Measurements from ENCODE around the gene CACTIN. TPM values are rescaled to one million over a fixed set of nuclear protein-coding genes. Genes with fewer than 3 reads are reported as not detected.

CACTIN gene
- total RNA-seq, 1 experiment from 2014 or later = 36.3 TPM

DNA sequence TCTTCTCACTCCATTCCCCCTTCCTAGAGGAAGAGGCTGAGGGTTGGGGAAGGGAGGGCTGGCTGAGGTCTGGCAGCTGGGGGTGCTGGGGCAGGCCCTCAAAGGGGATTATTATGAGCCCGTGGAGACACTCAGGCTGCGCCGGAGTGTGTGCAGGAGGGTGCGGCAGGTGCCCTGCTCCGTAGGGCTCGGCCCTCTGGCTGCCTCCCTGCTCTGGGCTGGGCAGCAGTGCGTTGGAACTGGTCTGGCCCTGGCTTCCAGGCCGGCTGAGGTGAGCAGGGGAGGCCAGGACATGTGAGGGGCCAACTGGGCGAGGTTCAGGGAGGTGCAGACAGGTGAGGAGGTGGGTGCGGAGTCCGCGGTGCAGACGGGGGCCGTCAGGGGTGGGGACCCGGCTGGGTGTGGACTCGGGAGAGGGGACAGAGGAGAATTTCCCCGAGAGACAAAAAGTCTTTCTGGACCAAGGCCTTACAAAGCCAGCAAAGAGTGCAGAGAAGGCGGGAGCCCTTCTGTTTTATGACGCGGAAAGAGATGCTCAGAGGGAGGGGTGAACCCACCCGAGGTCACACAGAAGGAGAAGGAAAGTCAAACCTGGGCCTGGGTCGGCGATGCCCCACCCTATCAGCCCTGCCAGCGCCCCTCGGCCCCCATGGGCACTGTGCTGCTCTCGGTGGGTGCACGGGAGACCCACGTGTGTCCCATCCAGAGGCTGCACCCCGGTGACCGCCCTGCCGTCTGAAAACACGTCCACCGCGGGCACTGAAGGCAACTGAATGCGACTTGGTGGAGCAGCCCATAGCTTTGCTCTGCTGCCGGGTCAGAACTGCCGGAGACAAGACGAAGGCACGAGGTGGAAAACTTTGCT is 42.7 kb upstream of the CACTIN start:
- TF ChIP-seq, protein P1, sequence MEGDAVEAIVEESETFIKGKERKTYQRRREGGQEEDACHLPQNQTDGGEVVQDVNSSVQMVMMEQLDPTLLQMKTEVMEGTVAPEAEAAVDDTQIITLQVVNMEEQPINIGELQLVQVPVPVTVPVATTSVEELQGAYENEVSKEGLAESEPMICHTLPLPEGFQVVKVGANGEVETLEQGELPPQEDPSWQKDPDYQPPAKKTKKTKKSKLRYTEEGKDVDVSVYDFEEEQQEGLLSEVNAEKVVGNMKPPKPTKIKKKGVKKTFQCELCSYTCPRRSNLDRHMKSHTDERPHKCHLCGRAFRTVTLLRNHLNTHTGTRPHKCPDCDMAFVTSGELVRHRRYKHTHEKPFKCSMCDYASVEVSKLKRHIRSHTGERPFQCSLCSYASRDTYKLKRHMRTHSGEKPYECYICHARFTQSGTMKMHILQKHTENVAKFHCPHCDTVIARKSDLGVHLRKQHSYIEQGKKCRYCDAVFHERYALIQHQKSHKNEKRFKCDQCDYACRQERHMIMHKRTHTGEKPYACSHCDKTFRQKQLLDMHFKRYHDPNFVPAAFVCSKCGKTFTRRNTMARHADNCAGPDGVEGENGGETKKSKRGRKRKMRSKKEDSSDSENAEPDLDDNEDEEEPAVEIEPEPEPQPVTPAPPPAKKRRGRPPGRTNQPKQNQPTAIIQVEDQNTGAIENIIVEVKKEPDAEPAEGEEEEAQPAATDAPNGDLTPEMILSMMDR (conservative IDR thresholded peaks at IDR 0.05; ENCODE audit: low read depth, low read length) = no peak
- TF ChIP-seq EZH2 (IDR thresholded peaks at IDR 0.05; ENCODE audit: borderline replicate concordance, low read depth, low read length, poor library complexity, severe bottlenecking) = no peak
- BruUV-seq (replicated peaks) = no TSS peak
- CTCF ChIA-PET = no interaction called here

DNA sequence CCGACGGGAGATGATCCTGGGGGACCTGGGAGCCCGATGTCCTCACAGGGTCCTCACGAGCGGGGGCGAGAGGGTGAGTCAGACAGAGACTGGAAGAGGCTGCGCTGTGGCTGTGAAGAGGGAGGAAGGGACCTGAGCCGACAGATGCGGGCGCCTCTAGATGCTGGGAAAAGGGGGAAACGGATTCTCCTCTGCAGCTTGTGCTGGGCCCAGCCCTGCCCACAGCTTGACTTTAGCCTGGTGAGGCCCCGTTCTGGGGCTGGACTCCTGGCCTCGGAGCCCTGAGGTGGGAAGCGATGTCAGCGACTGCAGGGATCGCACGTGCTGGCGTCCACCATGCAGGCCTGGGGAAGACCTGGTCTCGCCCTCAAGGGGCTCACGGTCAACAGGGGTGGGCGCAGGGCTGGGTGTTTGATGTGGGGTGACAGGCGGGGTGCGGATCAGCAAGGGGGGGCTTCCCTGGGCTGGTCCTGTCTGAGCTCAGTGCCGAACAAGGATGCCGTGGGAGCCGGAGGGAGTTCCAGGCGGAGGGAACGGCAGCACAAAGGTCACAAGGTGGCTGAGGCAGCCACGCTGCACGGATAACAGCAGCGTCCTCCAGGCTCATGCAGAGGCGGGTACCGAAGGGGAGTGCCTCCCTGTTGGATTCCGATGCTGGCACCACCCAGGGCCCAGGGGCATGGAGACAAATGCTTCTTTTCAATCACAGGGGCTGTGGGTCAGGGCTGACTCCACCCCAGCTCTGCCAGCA is 41.9 kb upstream of the CACTIN start:
- ChIA-PET POLR2A (ENCODE audit: low non-redundant PET) (no interaction called here), CTCF (no interaction called here)
- DNase-seq (ENCODE audit: low spot score) = no peak
- intact Hi-C loops (cut with micrococcal nuclease; ENCODE audit: unreplicated experiment) = no loop called here
- Histone ChIP-seq H3K27ac (ENCODE audit: low read depth, low read length, poor library complexity, severe bottlenecking) (no peak overlapping the region), H3K9me3 (ENCODE audit: low read depth, low read length, poor library complexity, severe bottlenecking) (no peaks in the 10 kb centered on the region), H3K36me3 (ENCODE audit: insufficient read depth, low read length, poor library complexity, severe bottlenecking) (peaks cover 4% of the 10 kb centered on the region), H3K27me3 (replicated peaks; ENCODE audit: insufficient read depth, low read depth, low read length, poor library complexity) (no peaks in the 10 kb centered on the region), H3K4me1 (ENCODE audit: insufficient read depth, low read length, poor library complexity, severe bottlenecking) (peaks cover 12% of the 10 kb centered on the region), H3K4me3 (ENCODE audit: low read depth, low read length, poor library complexity, severe bottlenecking) (no peak overlapping the region)
- no TSS peak for BruUV-seq (replicated peaks)
- no peak for TF ChIP-seq EZH2 (IDR thresholded peaks at IDR 0.05; ENCODE audit: borderline replicate concordance, low read depth, low read length, poor library complexity, severe bottlenecking)
- TF ChIP-seq, protein P1 (conservative IDR thresholded peaks at IDR 0.05; ENCODE audit: low read depth, low read length) = no peak

More for the DNA sequence above, 42.7 kb upstream of the CACTIN start:
- no peak overlapping the region for H3K4me3 ChIP-seq (ENCODE audit: low read depth, low read length, poor library complexity, severe bottlenecking)
- intact Hi-C loops (cut with micrococcal nuclease; ENCODE audit: unreplicated experiment) = no loop called here
- POLR2A ChIA-PET (ENCODE audit: low non-redundant PET) = no interaction called here
- no peak overlapping the region for H3K27ac ChIP-seq (ENCODE audit: low read depth, low read length, poor library complexity, severe bottlenecking)
- no peaks in the 10 kb centered on the region for H3K9me3 ChIP-seq (ENCODE audit: low read depth, low read length, poor library complexity, severe bottlenecking)
- H3K36me3 ChIP-seq (ENCODE audit: insufficient read depth, low read length, poor library complexity, severe bottlenecking) = no peaks in the 10 kb centered on the region
- DNase-seq (ENCODE audit: low spot score) = no peak
- H3K27me3 ChIP-seq (replicated peaks; ENCODE audit: insufficient read depth, low read depth, low read length, poor library complexity) = no peaks in the 10 kb centered on the region
- peaks cover 12% of the 10 kb centered on the region for H3K4me1 ChIP-seq (ENCODE audit: insufficient read depth, low read length, poor library complexity, severe bottlenecking)

DNA sequence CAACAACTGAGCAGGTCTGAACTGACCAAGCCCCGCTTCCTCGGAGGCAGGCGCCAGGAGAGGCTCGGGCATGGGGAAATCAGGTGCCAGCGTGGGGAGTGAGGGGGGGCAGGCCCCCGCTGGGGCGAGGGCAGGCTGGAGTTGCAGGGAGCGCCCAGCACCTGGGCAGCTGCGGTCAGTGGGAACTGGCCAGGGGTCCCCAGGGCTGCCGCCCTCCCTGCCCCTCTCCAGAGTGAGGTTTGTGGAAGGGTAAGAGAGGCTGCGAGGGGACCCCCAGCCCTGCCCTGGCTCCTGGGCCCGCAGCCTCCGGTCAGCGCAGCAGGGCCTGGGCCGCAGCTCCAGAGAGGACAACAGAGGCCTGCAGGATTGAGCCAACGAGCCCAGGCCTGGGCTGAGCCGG is 41.2 kb upstream of the CACTIN start:
- no peaks in the 10 kb centered on the region for H3K27me3 ChIP-seq (replicated peaks; ENCODE audit: insufficient read depth, low read depth, low read length, poor library complexity)
- no peak overlapping the region for H3K4me3 ChIP-seq (ENCODE audit: low read depth, low read length, poor library complexity, severe bottlenecking)
- no peak for TF ChIP-seq EZH2 (IDR thresholded peaks at IDR 0.05; ENCODE audit: borderline replicate concordance, low read depth, low read length, poor library complexity, severe bottlenecking)
- TF ChIP-seq, protein P1 (conservative IDR thresholded peaks at IDR 0.05; ENCODE audit: low read depth, low read length) = no peak
- ChIA-PET CTCF (no interaction called here), POLR2A (ENCODE audit: low non-redundant PET) (no interaction called here)
- peaks cover 4% of the 10 kb centered on the region for H3K36me3 ChIP-seq (ENCODE audit: insufficient read depth, low read length, poor library complexity, severe bottlenecking)
- H3K4me1 ChIP-seq (ENCODE audit: insufficient read depth, low read length, poor library complexity, severe bottlenecking) = peaks cover 12% of the 10 kb centered on the region
- H3K27ac ChIP-seq (ENCODE audit: low read depth, low read length, poor library complexity, severe bottlenecking) = no peak overlapping the region
- no TSS peak for BruUV-seq (replicated peaks)
- no peaks in the 10 kb centered on the region for H3K9me3 ChIP-seq (ENCODE audit: low read depth, low read length, poor library complexity, severe bottlenecking)
- intact Hi-C loops (cut with micrococcal nuclease; ENCODE audit: unreplicated experiment) = loop anchor here (2.0 kb wide), 1 partner anchor 33 kb away; the partner anchor contains the start of gene PIP5K1C
- DNase-seq (ENCODE audit: low spot score) = no peak

All from A673 (cell line).